NB4 (cell line): ENCODE results near the gene ANKHD1.

Experiments
- DNase-seq: peaks from one replicate; pipeline ENCODE4 v3.0.0; 2010; ENCODE audit warnings: low read depth
- H3K4me3 ChIP-seq: one replicate; pipeline ENCODE4 v1.5.1; 2011; ENCODE audit warnings: mild to moderate bottlenecking, low read depth, low read length, moderate library complexity
- MYC ChIP-seq: IDR thresholded peaks from 2 replicates; pipeline ENCODE4 v1.6.1; 2011; ENCODE audit warnings: low read depth, low read length
- POLR2A ChIP-seq: IDR thresholded peaks from 2 replicates; pipeline ENCODE4 v1.6.1; 2011; ENCODE audit warnings: mild to moderate bottlenecking; ENCODE audit not compliant: insufficient read length; ENCODE audit errors: extremely low read depth
- TF ChIP-seq, protein P1 (sequence below): IDR thresholded peaks from 2 replicates; pipeline ENCODE4 v1.6.1; 2011; ENCODE audit warnings: low read depth, low read length
- TF ChIP-seq, protein P2 (sequence below): IDR thresholded peaks from one replicate; pipeline ENCODE4 v1.5.1; 2012; ENCODE audit warnings: low read depth, low read length

ANKHD1 gene

GRCh38 chr5:140367256-140368013, 34.2 kb upstream of the ANKHD1 start:
- H3K4me3 ChIP-seq = no peak overlapping the region
- TF ChIP-seq, protein P1, sequence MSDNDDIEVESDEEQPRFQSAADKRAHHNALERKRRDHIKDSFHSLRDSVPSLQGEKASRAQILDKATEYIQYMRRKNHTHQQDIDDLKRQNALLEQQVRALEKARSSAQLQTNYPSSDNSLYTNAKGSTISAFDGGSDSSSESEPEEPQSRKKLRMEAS = no peak
- TF ChIP-seq, protein P2, sequence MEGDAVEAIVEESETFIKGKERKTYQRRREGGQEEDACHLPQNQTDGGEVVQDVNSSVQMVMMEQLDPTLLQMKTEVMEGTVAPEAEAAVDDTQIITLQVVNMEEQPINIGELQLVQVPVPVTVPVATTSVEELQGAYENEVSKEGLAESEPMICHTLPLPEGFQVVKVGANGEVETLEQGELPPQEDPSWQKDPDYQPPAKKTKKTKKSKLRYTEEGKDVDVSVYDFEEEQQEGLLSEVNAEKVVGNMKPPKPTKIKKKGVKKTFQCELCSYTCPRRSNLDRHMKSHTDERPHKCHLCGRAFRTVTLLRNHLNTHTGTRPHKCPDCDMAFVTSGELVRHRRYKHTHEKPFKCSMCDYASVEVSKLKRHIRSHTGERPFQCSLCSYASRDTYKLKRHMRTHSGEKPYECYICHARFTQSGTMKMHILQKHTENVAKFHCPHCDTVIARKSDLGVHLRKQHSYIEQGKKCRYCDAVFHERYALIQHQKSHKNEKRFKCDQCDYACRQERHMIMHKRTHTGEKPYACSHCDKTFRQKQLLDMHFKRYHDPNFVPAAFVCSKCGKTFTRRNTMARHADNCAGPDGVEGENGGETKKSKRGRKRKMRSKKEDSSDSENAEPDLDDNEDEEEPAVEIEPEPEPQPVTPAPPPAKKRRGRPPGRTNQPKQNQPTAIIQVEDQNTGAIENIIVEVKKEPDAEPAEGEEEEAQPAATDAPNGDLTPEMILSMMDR = no peak
- no peak for TF ChIP-seq MYC
- no peak for TF ChIP-seq POLR2A
- no peak for DNase-seq

DNA sequence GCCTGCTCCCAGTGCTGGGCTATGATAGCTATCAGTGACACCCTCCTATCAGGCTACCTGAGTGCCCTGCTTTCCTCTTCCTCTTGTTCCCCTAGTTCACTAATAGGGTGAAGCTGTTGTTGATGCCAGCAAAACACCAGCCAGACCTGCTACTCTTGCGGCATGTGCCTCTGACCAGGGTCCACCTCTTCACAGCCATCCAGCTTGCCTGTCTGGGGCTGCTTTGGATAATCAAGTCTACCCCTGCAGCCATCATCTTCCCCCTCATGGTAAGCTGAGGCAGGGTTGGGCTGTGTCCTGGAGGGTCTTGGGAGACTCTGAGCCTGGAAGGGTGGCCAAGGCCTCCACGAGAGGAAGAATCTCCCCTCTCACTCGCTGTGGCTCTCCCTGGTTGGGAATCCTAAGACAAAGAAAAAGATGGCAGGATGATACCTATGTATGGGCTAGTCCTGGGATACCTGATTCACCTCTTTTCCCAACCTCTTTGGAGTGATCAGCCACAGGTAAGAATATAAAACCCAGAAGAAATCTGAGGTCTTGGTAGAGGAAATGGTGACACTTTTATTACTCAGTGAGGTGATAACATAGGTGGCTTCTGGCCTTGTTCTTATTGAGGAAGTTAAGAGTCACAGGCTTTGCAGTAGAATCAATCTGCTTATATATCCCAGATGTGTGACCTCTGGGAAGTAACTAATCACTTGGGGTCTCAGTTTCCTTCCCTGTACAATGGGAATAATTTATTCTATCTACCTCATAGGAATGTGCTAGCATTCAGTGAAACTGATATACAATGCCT, 30.1 kb upstream of the ANKHD1 start:
- no peak for TF ChIP-seq MYC
- TF ChIP-seq POLR2A = no peak
- TF ChIP-seq, protein P2 = no peak
- TF ChIP-seq, protein P1 = no peak
- DNase-seq = no peak
- H3K4me3 ChIP-seq = no peak overlapping the region

DNA sequence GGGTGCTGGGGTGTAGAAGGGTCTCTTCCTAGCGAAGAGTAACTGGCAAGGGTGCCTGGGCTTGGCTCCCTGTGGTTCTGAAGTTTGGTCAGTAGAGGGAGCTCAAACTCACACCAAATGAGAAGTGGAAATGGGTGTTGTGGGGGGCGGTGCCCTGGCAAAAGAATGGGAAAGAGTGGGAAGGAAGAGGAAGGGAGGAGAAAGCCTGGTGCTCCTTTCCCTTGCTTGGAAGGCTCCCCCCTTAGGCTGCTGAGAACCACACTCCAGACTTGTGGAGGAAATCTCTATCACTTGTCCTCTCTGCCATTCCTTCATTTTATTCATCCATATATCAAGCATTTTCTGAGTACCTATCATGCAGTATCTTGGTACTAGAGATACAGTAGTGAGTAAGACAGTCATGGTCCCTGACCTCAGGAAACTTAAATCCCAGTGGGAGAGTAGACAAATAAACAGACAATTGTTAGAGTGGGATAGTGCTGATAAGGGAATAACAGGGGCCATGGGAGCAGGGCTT, 28.6 kb upstream of the ANKHD1 start:
- no peak overlapping the region for H3K4me3 ChIP-seq
- peak; percentile 61 for DNase-seq
- TF ChIP-seq, protein P1 = no peak
- TF ChIP-seq POLR2A = no peak
- TF ChIP-seq, protein P2 = peak; percentile 86
- TF ChIP-seq MYC = no peak

DNA sequence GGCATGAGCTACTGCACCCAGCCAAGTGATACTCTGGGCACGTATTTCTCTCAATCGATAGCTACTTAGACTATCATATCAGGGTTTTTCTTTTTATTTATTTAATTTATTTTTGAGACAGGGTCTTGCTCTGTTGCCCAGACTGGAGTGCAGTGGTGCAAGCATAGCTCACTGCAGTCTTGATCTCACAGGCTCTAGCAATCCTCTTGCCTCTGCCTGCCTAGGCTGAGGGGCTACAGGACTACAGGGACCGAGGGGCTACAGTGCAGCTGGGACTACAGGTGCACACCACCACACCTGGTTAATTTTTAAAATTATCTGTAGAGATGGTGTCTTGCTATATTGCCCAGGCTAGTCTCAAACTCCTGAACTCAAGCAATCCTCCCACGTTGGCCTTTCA, 20.3 kb upstream of the ANKHD1 start:
- no peak overlapping the region for H3K4me3 ChIP-seq
- no peak for DNase-seq
- no peak for TF ChIP-seq POLR2A

DNA sequence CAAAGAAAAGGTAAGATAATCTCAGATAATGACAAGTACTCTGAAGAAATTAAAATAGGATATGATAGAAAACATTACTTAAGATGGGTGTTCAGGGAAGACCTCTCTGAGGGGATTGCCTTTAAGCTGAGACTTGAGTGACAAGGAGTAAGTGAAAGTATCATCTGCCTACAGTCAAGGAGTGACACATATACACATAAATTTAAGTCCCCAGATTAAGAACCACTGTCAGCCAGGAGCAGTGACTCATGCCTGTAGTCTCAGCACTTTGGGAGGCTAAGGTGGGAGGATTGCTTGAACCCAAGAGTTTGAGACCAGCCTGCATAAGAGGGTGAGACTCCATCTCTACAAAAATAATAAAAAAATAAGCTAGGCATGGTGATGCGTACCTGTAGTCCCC, 19.7 kb upstream of the ANKHD1 start:
- TF ChIP-seq, protein P2 = no peak
- TF ChIP-seq POLR2A (no peak), MYC (no peak)
- TF ChIP-seq, protein P1 = no peak
- H3K4me3 ChIP-seq = no peak overlapping the region
- DNase-seq = no peak

- no peak overlapping the region for H3K4me3 ChIP-seq
- TF ChIP-seq POLR2A = no peak
- TF ChIP-seq, protein P2 = no peak
- TF ChIP-seq MYC = no peak
- TF ChIP-seq, protein P1 = no peak
- no peak for DNase-seq
These were observed 18.8 kb upstream of the ANKHD1 start for GRCh38 chr5:140382866-140383265.
